OCI-LY1 (cell line): Measurements from ENCODE around the gene UGT1A9.

Source experiments
- CTCF ChIP-seq: fragments of 200-600 bp; sonication (generic), shearing (Covaris generic); IDR thresholded peaks from 2 replicates; pipeline ENCODE4 v1.5.1; 2017; ENCODE audit warnings: mild to moderate bottlenecking, antibody characterized with exemption, low read length, moderate library complexity, mixed read lengths
- EZH2 ChIP-seq: fragments of 200-600 bp; sonication (generic), shearing (Covaris generic); IDR thresholded peaks from 2 replicates; pipeline ENCODE4 v1.8.0; 2017; ENCODE audit warnings: borderline replicate concordance, mixed run types, mild to moderate bottlenecking, antibody characterized with exemption, low read length, moderate library complexity, mixed read lengths

GRCh38 chr2:233821196-233821595, 149.5 kb downstream of the UGT1A9 start:
- no peak for TF ChIP-seq CTCF
- TF ChIP-seq EZH2 = no peak
